ENCODE data around the gene DNAJC27. TPM values are rescaled to one million over a fixed set of nuclear protein-coding genes. Genes with fewer than 3 reads are reported as not detected.

Gene DNAJC27
- total RNA-seq, 1 experiment from 2014 or later, result 6.7 TPM

DNA sequence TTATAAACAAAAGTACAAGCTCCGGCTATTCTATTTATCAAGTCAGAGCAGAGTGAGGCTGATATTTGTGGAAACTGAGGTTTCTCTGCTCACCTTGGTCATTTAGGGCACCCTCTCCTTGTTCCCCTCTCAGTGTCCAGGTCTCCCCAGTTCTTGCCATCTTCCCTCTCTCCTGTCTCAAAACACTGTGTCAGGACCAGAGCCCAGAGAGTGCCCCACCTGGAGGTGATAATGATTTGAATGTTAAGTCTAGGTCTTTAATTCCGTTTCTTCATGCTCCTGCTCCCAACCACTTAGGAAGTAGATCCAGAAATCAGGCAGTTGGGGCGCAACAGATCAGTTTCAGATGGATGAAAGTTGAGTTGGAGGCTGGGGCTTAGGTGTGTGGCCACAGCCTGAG, 42.5 kb downstream of the DNAJC27 start:
- H3K27ac ChIP-seq (ENCODE audit: low read length), result no peak overlapping the region
- H3K4me3 ChIP-seq (ENCODE audit: low read length), result no peak overlapping the region
- H3K36me3 ChIP-seq (ENCODE audit: insufficient read depth, low read length), result no peaks in the 10 kb centered on the region
- H3K9ac ChIP-seq (ENCODE audit: low read length), result no peak overlapping the region
- no peak overlapping the region for H3K4me2 ChIP-seq (ENCODE audit: low read depth, low read length, poor library complexity, severe bottlenecking)
- H3K27me3 ChIP-seq (ENCODE audit: low read length), result no peaks in the 10 kb centered on the region
- H3K4me1 ChIP-seq (ENCODE audit: low read length), result peaks cover 18% of the 10 kb centered on the region
- H3K9me2 ChIP-seq (replicated peaks; ENCODE audit: insufficient read depth, low read length), result no peaks in the 10 kb centered on the region
- H3K9me3 ChIP-seq (ENCODE audit: low read length), result no peaks in the 10 kb centered on the region
- no peak for DNase-seq
- H4K20me1 ChIP-seq (ENCODE audit: insufficient read depth, low read depth, low read length), result no peaks in the 10 kb centered on the region
- H2AFZ ChIP-seq (ENCODE audit: low read length), result no peak overlapping the region
- H3K79me2 ChIP-seq (ENCODE audit: low read length), result no peaks in the 10 kb centered on the region

DNA sequence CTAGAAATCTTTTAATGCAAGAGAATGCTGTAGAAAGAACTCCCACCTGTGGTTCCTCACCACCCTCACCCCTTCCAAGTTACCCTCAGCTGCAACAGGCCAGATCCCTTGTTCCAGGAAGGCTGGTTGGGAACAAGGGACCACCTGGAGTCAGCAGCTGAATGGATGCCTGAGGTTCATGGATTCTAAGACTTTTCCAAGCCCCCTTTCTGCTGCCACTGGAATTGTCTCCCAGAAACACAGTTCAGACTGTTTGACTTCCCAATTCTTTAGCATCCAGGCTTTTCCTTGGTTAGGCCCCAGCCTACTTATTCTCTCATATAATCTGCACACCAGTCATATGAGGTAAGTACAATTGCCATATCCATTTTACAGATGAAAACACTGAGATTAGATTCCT, 43.7 kb downstream of the DNAJC27 start:
- no peak overlapping the region for H3K4me2 ChIP-seq (ENCODE audit: low read depth, low read length, poor library complexity, severe bottlenecking)
- H3K9me2 ChIP-seq (replicated peaks; ENCODE audit: insufficient read depth, low read length), result no peaks in the 10 kb centered on the region
- no peak overlapping the region for H3K4me3 ChIP-seq (ENCODE audit: low read length)
- H3K27me3 ChIP-seq (ENCODE audit: low read length), result no peaks in the 10 kb centered on the region
- peaks cover 18% of the 10 kb centered on the region for H3K4me1 ChIP-seq (ENCODE audit: low read length)
- no peaks in the 10 kb centered on the region for H3K36me3 ChIP-seq (ENCODE audit: insufficient read depth, low read length)
- H3K79me2 ChIP-seq (ENCODE audit: low read length), result no peaks in the 10 kb centered on the region
- H3K27ac ChIP-seq (ENCODE audit: low read length), result no peak overlapping the region
- no peaks in the 10 kb centered on the region for H4K20me1 ChIP-seq (ENCODE audit: insufficient read depth, low read depth, low read length)
- no peak overlapping the region for H2AFZ ChIP-seq (ENCODE audit: low read length)
- H3K9ac ChIP-seq (ENCODE audit: low read length), result no peak overlapping the region
- H3K9me3 ChIP-seq (ENCODE audit: low read length), result no peaks in the 10 kb centered on the region
- no peak for DNase-seq

DNA sequence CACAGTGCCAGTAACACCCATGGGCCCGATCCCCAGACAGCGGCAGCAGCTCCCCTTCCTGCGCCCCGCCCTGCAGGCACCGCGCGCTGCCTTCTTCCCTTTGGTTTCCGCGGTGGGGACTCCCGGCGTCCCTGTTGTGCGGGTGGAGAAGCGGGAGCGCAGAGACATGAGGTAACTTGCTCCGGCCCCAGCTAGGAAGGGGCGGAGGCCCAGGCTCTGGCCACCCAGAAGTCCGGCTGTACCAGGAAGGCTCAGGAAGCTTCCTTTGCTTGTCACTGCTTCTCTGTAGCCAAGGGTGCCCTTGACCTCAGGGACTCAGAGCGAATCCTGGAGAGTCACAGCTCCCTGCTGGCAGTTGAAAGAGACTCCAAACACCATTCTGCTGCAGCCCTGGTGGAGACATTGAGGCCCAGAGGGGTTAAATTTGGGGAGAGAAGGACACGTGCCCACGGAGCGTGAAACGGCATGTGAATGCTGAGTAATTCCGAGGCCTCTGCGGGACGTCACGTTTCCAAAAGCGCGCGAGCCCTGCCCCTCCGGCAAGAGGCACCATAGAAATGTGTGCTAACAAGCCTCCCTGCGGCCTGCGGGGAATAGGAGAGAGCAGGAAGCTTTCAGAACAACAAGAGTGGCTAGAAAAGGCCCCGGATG, 45.0 kb downstream of the DNAJC27 start:
- no peaks in the 10 kb centered on the region for H3K9me3 ChIP-seq (ENCODE audit: low read length)
- H4K20me1 ChIP-seq (ENCODE audit: insufficient read depth, low read depth, low read length), result no peaks in the 10 kb centered on the region
- no peaks in the 10 kb centered on the region for H3K36me3 ChIP-seq (ENCODE audit: insufficient read depth, low read length)
- H2AFZ ChIP-seq (ENCODE audit: low read length), result no peak overlapping the region
- no peak overlapping the region for H3K4me3 ChIP-seq (ENCODE audit: low read length)
- H3K4me1 ChIP-seq (ENCODE audit: low read length), result peaks cover 15% of the 10 kb centered on the region
- no peak overlapping the region for H3K4me2 ChIP-seq (ENCODE audit: low read depth, low read length, poor library complexity, severe bottlenecking)
- H3K9ac ChIP-seq (ENCODE audit: low read length), result no peak overlapping the region
- DNase-seq, result no peak
- no peaks in the 10 kb centered on the region for H3K79me2 ChIP-seq (ENCODE audit: low read length)
- no peaks in the 10 kb centered on the region for H3K27me3 ChIP-seq (ENCODE audit: low read length)
- H3K9me2 ChIP-seq (replicated peaks; ENCODE audit: insufficient read depth, low read length), result no peaks in the 10 kb centered on the region
- no peak overlapping the region for H3K27ac ChIP-seq (ENCODE audit: low read length)

DNA sequence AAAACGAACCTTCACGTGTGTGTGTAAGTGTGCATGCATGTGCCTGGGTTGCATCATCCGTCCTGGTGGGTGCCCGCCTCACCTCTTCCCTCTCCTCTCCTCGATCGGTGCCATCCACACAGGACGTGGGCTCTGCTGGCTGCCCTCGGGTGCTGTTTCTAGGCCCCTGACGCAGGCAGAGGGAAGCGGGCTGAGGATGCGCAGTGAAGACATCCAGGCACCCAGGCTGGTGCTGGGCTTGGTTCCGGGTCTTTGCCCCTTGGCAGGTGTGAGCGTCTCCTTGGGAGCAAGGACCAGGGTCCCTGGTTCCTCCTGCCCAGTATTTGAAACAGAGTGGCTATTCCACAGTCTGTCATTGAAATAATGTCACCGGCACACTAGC, 45.5 kb downstream of the DNAJC27 start:
- Histone ChIP-seq H3K9me3 (ENCODE audit: low read length) (no peaks in the 10 kb centered on the region), H3K4me2 (ENCODE audit: low read depth, low read length, poor library complexity, severe bottlenecking) (no peak overlapping the region), H3K27ac (ENCODE audit: low read length) (no peak overlapping the region), H3K27me3 (ENCODE audit: low read length) (no peaks in the 10 kb centered on the region), H3K9ac (ENCODE audit: low read length) (no peak overlapping the region), H3K4me3 (ENCODE audit: low read length) (no peak overlapping the region), H3K36me3 (ENCODE audit: insufficient read depth, low read length) (no peaks in the 10 kb centered on the region), H2AFZ (ENCODE audit: low read length) (no peak overlapping the region), H4K20me1 (ENCODE audit: insufficient read depth, low read depth, low read length) (no peaks in the 10 kb centered on the region), H3K9me2 (replicated peaks; ENCODE audit: insufficient read depth, low read length) (no peaks in the 10 kb centered on the region), H3K79me2 (ENCODE audit: low read length) (no peaks in the 10 kb centered on the region), H3K4me1 (ENCODE audit: low read length) (peaks cover 14% of the 10 kb centered on the region)
- DNase-seq, result no peak

DNA sequence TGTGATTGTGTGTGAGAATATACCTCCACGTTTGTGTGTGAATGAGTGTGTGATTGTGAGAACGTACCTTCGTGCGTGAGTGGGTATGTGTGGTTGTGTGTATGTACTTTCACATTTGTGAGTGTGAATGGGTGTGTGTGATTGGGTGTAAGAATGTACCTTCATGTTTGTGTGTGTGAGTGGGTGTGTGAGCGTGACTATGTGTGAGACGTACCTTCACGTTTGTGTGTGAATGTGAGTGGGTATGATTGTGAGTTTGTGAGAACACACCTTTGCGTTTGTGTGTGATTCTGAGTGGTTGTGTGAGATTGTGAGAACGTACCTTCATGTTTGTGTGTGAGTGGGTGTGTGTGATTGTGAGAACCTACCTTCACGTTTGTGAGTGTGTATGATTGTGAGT, 45.9 kb downstream of the DNAJC27 start:
- Histone ChIP-seq H3K36me3 (ENCODE audit: insufficient read depth, low read length) (no peaks in the 10 kb centered on the region), H3K27ac (ENCODE audit: low read length) (no peak overlapping the region), H3K79me2 (ENCODE audit: low read length) (peaks cover 3% of the 10 kb centered on the region; the same call in 1 of the 2 replicates), H3K4me2 (ENCODE audit: low read depth, low read length, poor library complexity, severe bottlenecking) (no peak overlapping the region), H3K27me3 (ENCODE audit: low read length) (no peaks in the 10 kb centered on the region), H3K4me3 (ENCODE audit: low read length) (no peak overlapping the region), H2AFZ (ENCODE audit: low read length) (no peak overlapping the region), H3K4me1 (ENCODE audit: low read length) (peaks cover 14% of the 10 kb centered on the region), H3K9ac (ENCODE audit: low read length) (no peak overlapping the region), H4K20me1 (ENCODE audit: insufficient read depth, low read depth, low read length) (no peaks in the 10 kb centered on the region), H3K9me3 (ENCODE audit: low read length) (no peaks in the 10 kb centered on the region), H3K9me2 (replicated peaks; ENCODE audit: insufficient read depth, low read length) (no peaks in the 10 kb centered on the region)
- DNase-seq, result no peak

DNA sequence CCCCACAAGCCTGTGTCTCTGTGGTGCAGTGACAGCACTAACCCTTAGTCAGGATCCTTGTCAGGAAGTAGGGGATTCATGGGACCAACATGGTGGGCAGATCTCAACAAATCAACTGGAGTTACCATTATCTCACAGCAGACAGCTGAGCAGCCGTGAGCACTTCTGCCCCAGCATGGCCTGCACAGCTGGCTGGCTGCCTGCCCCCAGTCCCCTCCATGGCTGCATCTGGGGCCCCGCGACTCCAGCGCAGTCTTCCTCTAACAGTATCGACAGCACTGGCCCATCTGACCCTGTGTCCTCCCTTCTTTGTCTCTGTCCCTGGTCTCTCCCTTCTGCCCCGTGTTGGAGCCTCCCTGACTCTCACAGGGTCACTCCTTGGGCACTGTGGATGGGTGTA, 47.0 kb downstream of the DNAJC27 start:
- DNase-seq, result no peak
- H3K9ac ChIP-seq (ENCODE audit: low read length), result no peak overlapping the region
- H3K9me3 ChIP-seq (ENCODE audit: low read length), result no peaks in the 10 kb centered on the region
- no peak overlapping the region for H3K4me3 ChIP-seq (ENCODE audit: low read length)
- H3K27ac ChIP-seq (ENCODE audit: low read length), result no peak overlapping the region
- peaks cover 6% of the 10 kb centered on the region; the same call in 1 of the 2 replicates for H3K79me2 ChIP-seq (ENCODE audit: low read length)
- H3K9me2 ChIP-seq (replicated peaks; ENCODE audit: insufficient read depth, low read length), result no peaks in the 10 kb centered on the region
- no peaks in the 10 kb centered on the region for H3K36me3 ChIP-seq (ENCODE audit: insufficient read depth, low read length)
- H2AFZ ChIP-seq (ENCODE audit: low read length), result no peak overlapping the region
- no peak overlapping the region for H3K4me2 ChIP-seq (ENCODE audit: low read depth, low read length, poor library complexity, severe bottlenecking)
- H4K20me1 ChIP-seq (ENCODE audit: insufficient read depth, low read depth, low read length), result no peaks in the 10 kb centered on the region
- H3K27me3 ChIP-seq (ENCODE audit: low read length), result no peaks in the 10 kb centered on the region
- peaks cover 11% of the 10 kb centered on the region for H3K4me1 ChIP-seq (ENCODE audit: low read length)

DNA sequence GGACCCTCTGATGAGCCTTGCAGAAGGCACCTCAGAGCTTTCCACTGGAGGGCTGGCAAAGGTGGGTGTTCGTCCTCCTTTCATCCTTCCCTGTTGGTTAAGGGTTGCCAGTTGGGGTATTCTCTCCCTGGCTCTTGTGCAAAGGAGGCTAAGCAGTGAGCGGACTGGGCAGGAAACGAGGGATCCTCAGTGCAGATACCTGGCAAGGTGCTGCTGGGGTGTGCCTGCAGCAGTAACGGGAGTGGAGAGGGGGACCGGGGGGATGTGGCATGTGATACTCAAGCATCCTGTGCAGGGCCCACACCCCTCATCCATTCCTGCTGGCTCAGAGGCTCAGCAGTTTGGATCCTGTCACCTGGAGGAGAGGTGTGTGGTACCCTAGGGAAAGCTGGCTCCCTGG, 47.5 kb downstream of the DNAJC27 start:
- DNase-seq, result no peak
- Histone ChIP-seq H2AFZ (ENCODE audit: low read length) (no peak overlapping the region), H3K36me3 (ENCODE audit: insufficient read depth, low read length) (no peaks in the 10 kb centered on the region), H3K4me2 (ENCODE audit: low read depth, low read length, poor library complexity, severe bottlenecking) (no peak overlapping the region), H3K79me2 (ENCODE audit: low read length) (peaks cover 9% of the 10 kb centered on the region), H3K9me2 (replicated peaks; ENCODE audit: insufficient read depth, low read length) (no peaks in the 10 kb centered on the region), H3K9ac (ENCODE audit: low read length) (no peak overlapping the region), H4K20me1 (ENCODE audit: insufficient read depth, low read depth, low read length) (no peaks in the 10 kb centered on the region), H3K4me3 (ENCODE audit: low read length) (no peak overlapping the region), H3K27ac (ENCODE audit: low read length) (no peak overlapping the region), H3K27me3 (ENCODE audit: low read length) (no peaks in the 10 kb centered on the region), H3K4me1 (ENCODE audit: low read length) (peaks cover 11% of the 10 kb centered on the region), H3K9me3 (ENCODE audit: low read length) (no peaks in the 10 kb centered on the region)

DNA sequence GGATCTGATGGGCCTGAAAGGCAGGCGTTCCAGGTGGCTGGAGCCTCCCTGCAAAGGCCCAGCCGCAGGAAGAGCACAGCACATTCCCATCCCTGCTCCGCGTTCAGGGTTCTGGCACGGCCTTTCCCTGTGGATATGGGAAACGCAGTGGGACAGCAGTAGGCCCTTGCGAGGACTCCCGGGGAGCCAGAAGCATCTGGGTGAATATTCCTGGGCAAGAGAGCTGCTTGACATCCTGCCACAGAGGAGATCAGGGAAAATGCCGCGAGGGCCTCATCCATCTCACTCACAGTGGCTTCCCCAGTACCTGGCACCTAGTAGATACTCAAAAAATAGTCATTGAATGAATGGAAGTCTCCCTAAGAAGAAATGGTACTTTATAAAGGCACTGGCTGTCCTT, 48.6 kb downstream of the DNAJC27 start:
- no peaks in the 10 kb centered on the region for H3K9me2 ChIP-seq (replicated peaks; ENCODE audit: insufficient read depth, low read length)
- no peak for DNase-seq
- H4K20me1 ChIP-seq (ENCODE audit: insufficient read depth, low read depth, low read length), result no peaks in the 10 kb centered on the region; the same call in 1 of the 2 replicates
- peaks cover 20% of the 10 kb centered on the region for H3K79me2 ChIP-seq (ENCODE audit: low read length)
- no peak overlapping the region for H3K4me2 ChIP-seq (ENCODE audit: low read depth, low read length, poor library complexity, severe bottlenecking)
- peaks cover 22% of the 10 kb centered on the region for H3K4me1 ChIP-seq (ENCODE audit: low read length)
- no peak overlapping the region for H2AFZ ChIP-seq (ENCODE audit: low read length)
- no peak overlapping the region for H3K9ac ChIP-seq (ENCODE audit: low read length)
- H3K4me3 ChIP-seq (ENCODE audit: low read length), result no peak overlapping the region
- H3K27ac ChIP-seq (ENCODE audit: low read length), result no peak overlapping the region
- H3K27me3 ChIP-seq (ENCODE audit: low read length), result no peaks in the 10 kb centered on the region
- peaks cover 3% of the 10 kb centered on the region; the same call in 1 of the 2 replicates for H3K36me3 ChIP-seq (ENCODE audit: insufficient read depth, low read length)
- H3K9me3 ChIP-seq (ENCODE audit: low read length), result no peaks in the 10 kb centered on the region

All from Karpas-422 (cell line).